T-cell (primary cell): ENCODE data around the gene SVOPL. TPM values are rescaled to one million over a fixed set of nuclear protein-coding genes. Genes with fewer than 3 reads are reported as not detected.

Experiments used
- ATAC-seq, 4 experiments: fragments of 200-7000 bp in 3 of 4; fragments of 150-1000 bp in 1 of 4; cut with Tn5 transposase; replicated peaks in 1 of 4; 1 replicate in 3 of 4; 2 replicates in 1 of 4; pipeline ENCODE4 v1.10.0; 2021; ENCODE audit warnings: moderate library complexity in 3 of 4, mild to moderate bottlenecking in 2 of 4, moderate number of reproducible peaks in 1 of 4
- CTCF ChIA-PET, 2 donors: fragments of 300-600 bp; sonication (Branson Sonifier 250); formaldehyde crosslinking; loops; one replicate each; lab custom pipeline; 2022; ENCODE audit warnings: antibody characterized with exemption in 2 of 2; lab: Charles Lee
- POLR2A ChIA-PET, 2 donors: fragments of 300-600 bp; sonication (Branson Sonifier 250); formaldehyde crosslinking; loops; one replicate each; lab custom pipeline; 2022; ENCODE audit warnings: antibody characterized with exemption in 2 of 2; lab: Charles Lee
- DNase-seq, 35 experiments: peaks; one replicate each; pipeline versions ENCODE4 v3.0.0 to v3.0.0-alpha.2; 2013 to 2023
- H3K27ac ChIP-seq: one replicate; pipeline ENCODE4 v1.5.1; 2013; ENCODE audit warnings: low read length
- H3K27me3 ChIP-seq, 2 experiments: replicated peaks in 1 of 2; 1 replicate in 1 of 2; 2 replicates in 1 of 2; pipeline versions ENCODE4 v1.6.1 to v1.7.0; 2013; ENCODE audit warnings: low read length in 1 of 2, mixed read lengths in 1 of 2; ENCODE audit not compliant: control insufficient read depth in 2 of 2, insufficient read depth in 2 of 2; ENCODE audit errors: extremely low read depth in 1 of 2
- H3K36me3 ChIP-seq, 2 donors: 1 replicate in 1 of 2; 2 replicates in 1 of 2; pipeline versions ENCODE4 v1.6.1 to v1.7.0; 2013; ENCODE audit warnings: low read length in 1 of 2; ENCODE audit not compliant: control insufficient read depth in 2 of 2, insufficient read depth in 1 of 2; ENCODE audit errors: extremely low read depth in 1 of 2
- H3K4me1 ChIP-seq, 2 experiments: 1 replicate in 1 of 2; 2 replicates in 1 of 2; pipeline versions ENCODE4 v1.6.1 to v1.7.0; 2013; ENCODE audit warnings: low read length in 2 of 2, mixed read lengths in 1 of 2; ENCODE audit not compliant: insufficient read depth in 2 of 2, control insufficient read depth in 1 of 2; ENCODE audit errors: extremely low read depth in 1 of 2
- H3K4me3 ChIP-seq, 2 donors: 1 replicate in 1 of 2; 2 replicates in 1 of 2; pipeline versions ENCODE4 v1.5.1 to v1.7.0; 2013; ENCODE audit warnings: mild to moderate bottlenecking in 2 of 2, low read length in 1 of 2, moderate library complexity in 1 of 2; ENCODE audit not compliant: control insufficient read depth in 1 of 2; ENCODE audit errors: extremely low read depth in 1 of 2
- H3K9me3 ChIP-seq: 2 replicates; pipeline ENCODE4 v1.7.0; 2013
- H3K27ac Mint-ChIP-seq, 2 donors: one replicate each; pipeline ENCODE4 v1.8.0; 2020 to 2021; ENCODE audit warnings: mild to moderate bottlenecking in 2 of 2, mixed read lengths in 2 of 2
- H3K27me3 Mint-ChIP-seq, 2 donors: one replicate each; pipeline ENCODE4 v1.8.0; 2021 to 2022; ENCODE audit warnings: mixed read lengths in 2 of 2
- H3K36me3 Mint-ChIP-seq: one replicate; pipeline ENCODE4 v1.8.0; 2021; ENCODE audit warnings: mixed read lengths
- H3K4me1 Mint-ChIP-seq, 3 donors: one replicate each; pipeline ENCODE4 v1.8.0; 2020 to 2022; ENCODE audit warnings: mixed read lengths in 3 of 3, mild to moderate bottlenecking in 1 of 3
- H3K4me3 Mint-ChIP-seq, 3 donors: one replicate each; pipeline ENCODE4 v1.8.0; 2020 to 2022; ENCODE audit warnings: mild to moderate bottlenecking in 3 of 3, mixed read lengths in 3 of 3, moderate library complexity in 3 of 3
- H3K9me3 Mint-ChIP-seq, 3 donors: one replicate each; pipeline ENCODE4 v1.8.0; 2020 to 2022; ENCODE audit warnings: mixed read lengths in 3 of 3
- WGBS: methylation state at CpG from one replicate; pipeline ENCODE4 v1.1.5; 2013; ENCODE audit warnings: missing lambda C conversion rate; ENCODE audit not compliant: insufficient coverage; 5-methylcytosine and 5-hydroxymethylcytosine counted together
- total RNA-seq, 35 experiments: library from RNA in 6 of 35; stranded (reverse) in 6 of 35; fragments of 120-200 nt in 1 of 35; gene quantifications; one replicate each; pipeline versions ENCODE4 v1.2.1 to v1.2.4 and lab custom pipeline; 2013 to 2026

SVOPL gene
- total RNA-seq (1 to 10 TPM in 1 of 5 donors, not detected in 4; 1.2 TPM), total RNA-seq (lab: John Stamatoyannopoulos, UW) (0 to 0.21 (median 0) reads per million in 29 experiments)
- 0.26 TPM for total RNA-seq (2013)

DNA sequence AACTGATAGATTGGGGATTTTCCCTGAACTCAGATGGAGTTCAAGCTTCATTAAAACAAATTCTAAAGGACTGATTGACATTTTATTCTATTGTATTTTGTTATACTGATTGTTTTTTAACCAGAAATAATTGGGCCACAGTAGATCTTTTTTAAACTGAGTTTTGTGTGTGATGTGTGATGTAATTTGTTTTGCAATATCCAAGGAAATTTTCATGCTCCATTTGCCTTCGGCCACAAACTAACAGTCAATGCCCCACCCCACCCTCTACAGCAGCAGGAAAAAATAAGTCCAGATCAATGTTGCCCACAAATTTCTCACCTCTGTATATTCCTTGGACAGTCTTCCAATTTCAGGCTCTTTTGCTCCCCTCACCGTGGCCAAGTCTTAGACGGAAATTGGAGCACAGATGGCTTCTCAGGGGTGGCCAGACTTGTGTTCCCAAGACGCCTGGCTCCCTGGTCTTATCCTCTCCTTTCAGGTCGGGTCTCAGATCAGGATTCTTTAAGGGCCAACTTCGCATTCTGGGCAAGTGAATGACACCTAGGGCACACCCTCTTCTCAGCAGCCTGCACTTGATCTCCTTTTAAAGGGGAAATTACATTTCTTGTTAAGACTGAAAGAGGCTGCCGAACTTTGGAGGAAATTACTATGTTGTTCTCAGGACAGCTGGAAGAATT, at the start of gene SVOPL:
Gene SVOPL, minus strand, starts transcription at position 506 of the 680 bp plus-strand sequence. CDS start 22,317 bp downstream, outside the sequence.
- Mint-ChIP-seq H3K4me3 (no peak within 1 kb of the TSS), H3K36me3 (no peaks in the 10 kb centered on the region), H3K27me3 (no peaks in the 10 kb centered on the region), H3K9me3 (no peaks in the 10 kb centered on the region), H3K27ac (no peak within 1 kb of the TSS), H3K4me1 (no peaks in the 10 kb centered on the region)
- H3K4me3 ChIP-seq = no peak within 1 kb of the TSS
- WGBS = 81% methylated on average over 5 of the region's 7 CpGs
- no peak for DNase-seq
- POLR2A ChIA-PET = no interaction called here
- no peak within 1 kb of the TSS for H3K27ac ChIP-seq
- no peak for ATAC-seq
- no peaks in the 10 kb centered on the region for H3K4me1 ChIP-seq
- H3K36me3 ChIP-seq = no peaks in the 10 kb centered on the region
- no peaks in the 10 kb centered on the region for H3K9me3 ChIP-seq
- CTCF ChIA-PET = no interaction called here
- H3K27me3 ChIP-seq = peaks cover 0 to 4% of the 10 kb centered on the region in 2 experiments

DNA sequence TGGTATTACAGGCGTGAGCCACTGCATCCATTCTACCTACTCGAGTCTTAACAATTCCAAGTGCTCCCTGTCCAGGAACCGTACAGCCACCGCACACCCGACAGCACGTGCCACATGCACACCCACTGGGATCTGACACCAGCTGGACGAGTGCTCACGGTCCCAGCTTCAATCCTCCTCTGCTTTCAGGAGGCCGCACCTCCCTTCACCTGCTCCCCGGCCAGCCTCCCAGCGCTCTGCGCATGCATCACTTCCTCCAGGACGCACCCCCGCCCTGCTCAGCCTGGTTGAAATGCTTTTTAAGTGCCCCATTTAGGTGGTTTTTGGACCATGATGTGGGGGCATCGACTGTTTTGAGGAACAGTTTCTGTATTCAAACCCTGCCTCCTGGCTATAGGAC, 49.3 kb upstream of the SVOPL start:
- H3K27me3 Mint-ChIP-seq = no peaks in the 10 kb centered on the region
- Histone ChIP-seq H3K4me1 (peaks cover 15 to 36% of the 10 kb centered on the region in 2 experiments), H3K27ac (no peak overlapping the region), H3K9me3 (no peaks in the 10 kb centered on the region), H3K4me3 (no peak overlapping the region), H3K36me3 (no peaks in the 10 kb centered on the region), H3K27me3 (peaks cover 0 to 3% of the 10 kb centered on the region in 2 experiments)
- DNase-seq (no peak), ATAC-seq (no peak)
- H3K27ac Mint-ChIP-seq = peak overlapping the region; percentile 20 to 49
- H3K4me1 Mint-ChIP-seq = peaks cover 52 to 64% (median 63%) of the 10 kb centered on the region in 3 donors
- H3K36me3 Mint-ChIP-seq = no peaks in the 10 kb centered on the region
- CTCF ChIA-PET = interaction anchor here (0.6 to 1.0 kb wide), 3 partner anchors 12 to 20 kb away, joined by 3 to 4 read pairs (median 3); no protein-coding TSS in a partner anchor
- 90% methylated on average over 10 of the region's 15 CpGs for WGBS
- H3K4me3 Mint-ChIP-seq = no peak overlapping the region
- POLR2A ChIA-PET = no interaction called here
- H3K9me3 Mint-ChIP-seq = no peaks in the 10 kb centered on the region

DNA sequence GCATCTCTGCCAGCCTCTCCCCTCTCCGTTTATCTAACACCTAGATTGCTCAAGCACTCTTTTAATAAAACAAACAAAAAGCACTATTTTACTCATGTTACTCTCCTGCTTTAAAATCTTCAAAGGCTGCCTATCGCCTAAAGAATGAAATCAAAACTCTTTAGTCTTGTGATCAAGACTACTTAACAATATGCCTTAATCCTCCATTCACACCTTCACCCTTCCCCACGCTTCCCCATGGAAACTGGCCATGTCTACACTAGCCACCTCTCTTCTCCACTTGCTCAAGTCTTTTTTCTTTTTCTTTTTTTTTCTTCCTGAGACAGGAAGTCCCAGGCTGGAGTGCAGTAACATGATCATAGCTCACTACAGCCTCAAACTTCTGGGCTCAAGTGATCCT, 48.8 kb upstream of the SVOPL start:
- no peaks in the 10 kb centered on the region for H3K27me3 Mint-ChIP-seq
- H3K4me1 Mint-ChIP-seq = peaks cover 57 to 67% (median 62%) of the 10 kb centered on the region in 3 donors
- H3K9me3 ChIP-seq = no peaks in the 10 kb centered on the region
- CTCF ChIA-PET = interaction anchor here in 1 of 2 donors (0.7 kb wide), 1 partner anchor 11 kb away, joined by 4 read pairs; no protein-coding TSS in a partner anchor
- H3K27ac Mint-ChIP-seq = peak overlapping the region; percentile 20 to 49
- peaks cover 15 to 36% of the 10 kb centered on the region in 2 experiments for H3K4me1 ChIP-seq
- 69% methylated on average over 3 of the region's 3 CpGs for WGBS
- no peaks in the 10 kb centered on the region for H3K36me3 Mint-ChIP-seq
- H3K4me3 ChIP-seq = no peak overlapping the region
- POLR2A ChIA-PET = no interaction called here
- peaks cover 0 to 3% of the 10 kb centered on the region in 2 experiments for H3K27me3 ChIP-seq
- H3K36me3 ChIP-seq = no peaks in the 10 kb centered on the region
- H3K9me3 Mint-ChIP-seq = no peaks in the 10 kb centered on the region
- H3K4me3 Mint-ChIP-seq = no peak overlapping the region
- ATAC-seq = no peak
- H3K27ac ChIP-seq = no peak overlapping the region
- DNase-seq = no peak

GRCh38 chr7:138748666-138749065, 47.5 kb upstream of the SVOPL start:
- DNase-seq (no peak), ATAC-seq (no peak)
- POLR2A ChIA-PET = no interaction called here
- peak overlapping the region; percentile 20 to 65 for H3K27ac Mint-ChIP-seq
- no peak overlapping the region for H3K27ac ChIP-seq
- WGBS = 71% methylated on average over 4 of the region's 6 CpGs
- no peaks in the 10 kb centered on the region for H3K36me3 Mint-ChIP-seq
- no peaks in the 10 kb centered on the region for H3K9me3 Mint-ChIP-seq
- H3K4me3 ChIP-seq = no peak overlapping the region
- H3K27me3 Mint-ChIP-seq = no peaks in the 10 kb centered on the region
- no peaks in the 10 kb centered on the region for H3K36me3 ChIP-seq
- H3K9me3 ChIP-seq = no peaks in the 10 kb centered on the region
- H3K27me3 ChIP-seq = peaks cover 0 to 3% of the 10 kb centered on the region in 2 experiments
- no peak overlapping the region for H3K4me3 Mint-ChIP-seq
- peaks cover 13 to 32% of the 10 kb centered on the region in 2 experiments for H3K4me1 ChIP-seq
- peaks cover 53 to 63% (median 59%) of the 10 kb centered on the region in 3 donors for H3K4me1 Mint-ChIP-seq
- CTCF ChIA-PET = interaction anchor here (0.6 to 1.3 kb wide), 5 partner anchors 10 to 586 kb away, joined by 4 to 7 read pairs (median 5); no protein-coding TSS in a partner anchor

DNA sequence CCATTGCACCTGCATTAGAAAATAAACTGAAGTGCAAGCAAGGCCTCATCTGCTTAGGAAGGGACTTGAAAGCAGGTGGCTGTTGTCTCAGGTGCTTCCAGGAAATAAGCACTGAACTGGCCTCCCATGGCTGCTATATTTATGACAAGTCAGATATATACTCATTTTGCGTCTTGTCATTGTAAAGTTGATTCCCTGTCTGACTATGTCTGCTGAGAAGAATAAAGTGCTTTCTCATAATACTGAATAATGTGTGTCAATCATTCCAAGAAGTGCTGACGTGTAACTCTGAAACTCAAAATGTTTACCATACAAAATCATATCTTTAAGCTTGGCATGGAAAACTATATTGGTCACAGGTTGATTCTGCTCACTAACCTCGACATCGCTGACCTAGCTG, 44.9 kb upstream of the SVOPL start:
- ATAC-seq = no peak
- CTCF ChIA-PET = interaction anchor here in 1 of 2 donors (0.7 kb wide), 1 partner anchor 156 kb away, joined by 4 read pairs; no protein-coding TSS in a partner anchor
- H3K36me3 Mint-ChIP-seq = no peaks in the 10 kb centered on the region
- no peaks in the 10 kb centered on the region for H3K9me3 ChIP-seq
- no peak for DNase-seq
- POLR2A ChIA-PET = no interaction called here
- no peaks in the 10 kb centered on the region for H3K9me3 Mint-ChIP-seq
- no peak overlapping the region for H3K27ac Mint-ChIP-seq
- no peaks in the 10 kb centered on the region for H3K27me3 ChIP-seq
- H3K4me1 Mint-ChIP-seq = peaks cover 34 to 37% (median 35%) of the 10 kb centered on the region in 3 donors
- H3K4me3 ChIP-seq = no peak overlapping the region
- no peaks in the 10 kb centered on the region for H3K36me3 ChIP-seq
- H3K4me3 Mint-ChIP-seq = no peak overlapping the region
- peaks cover 0 to 8% of the 10 kb centered on the region in 2 experiments for H3K4me1 ChIP-seq
- no peak overlapping the region for H3K27ac ChIP-seq
- no CpG with 5 or more reads among the region's 4 CpGs for WGBS
- no peaks in the 10 kb centered on the region for H3K27me3 Mint-ChIP-seq

DNA sequence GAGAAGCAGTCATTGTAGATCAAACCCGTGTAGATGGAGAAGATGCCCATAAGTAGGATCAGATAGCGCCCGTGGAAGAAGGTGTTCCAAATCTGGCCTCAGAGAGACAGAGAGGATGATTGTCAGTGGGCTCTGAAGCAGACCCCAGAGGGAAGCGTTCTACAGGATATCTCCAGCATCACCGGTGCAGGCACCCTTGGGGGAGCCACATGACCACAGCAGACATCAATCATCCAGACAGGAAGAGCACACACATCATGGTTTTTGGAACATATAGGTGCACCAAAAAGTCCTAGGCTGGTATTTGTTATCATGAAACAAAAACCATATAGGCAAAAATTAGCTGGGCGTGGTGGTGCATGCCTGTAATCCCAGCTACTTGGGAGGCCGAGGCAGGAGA, 44.0 kb upstream of the SVOPL start:
- H3K4me1 Mint-ChIP-seq = peaks cover 25 to 29% (median 26%) of the 10 kb centered on the region in 3 donors
- H3K36me3 Mint-ChIP-seq = no peaks in the 10 kb centered on the region
- no peaks in the 10 kb centered on the region for H3K27me3 Mint-ChIP-seq
- DNase-seq (no peak), ATAC-seq (peak in 3 of 4 experiments; percentile 41 to 58 (median 54))
- Histone ChIP-seq H3K4me3 (no peak overlapping the region), H3K27me3 (no peaks in the 10 kb centered on the region), H3K27ac (no peak overlapping the region), H3K4me1 (peaks cover 0 to 2% of the 10 kb centered on the region in 2 experiments), H3K36me3 (no peaks in the 10 kb centered on the region), H3K9me3 (no peaks in the 10 kb centered on the region)
- 84% methylated on average over 3 of the region's 7 CpGs for WGBS
- peak overlapping the region in 1 of 2 donors; percentile 44 for H3K27ac Mint-ChIP-seq
- no peak overlapping the region for H3K4me3 Mint-ChIP-seq
- ChIA-PET POLR2A (interaction anchor here in 1 of 2 donors (0.6 kb wide), 1 partner anchor 8 kb away, joined by 7 read pairs; no protein-coding TSS in a partner anchor), CTCF (no interaction called here)
- H3K9me3 Mint-ChIP-seq = no peaks in the 10 kb centered on the region
